ENCODE results near the gene MRPS27.

MRPS27 gene

GRCh38 chr5:72267685-72268084 is 52.4 kb downstream of the MRPS27 start:
- ChIA-PET POLR2A (no interaction called here), CTCF (interaction anchor here (1.0 to 9.8 kb wide), 5 partner anchors 17 to 41 kb away, joined by 3 to 98 read pairs (median 6); no protein-coding TSS in a partner anchor)
- TF ChIP-seq CTCF (IDR thresholded peaks at IDR 0.05; ENCODE audit: control extremely low read depth, extremely low read depth, low read depth, missing control alignments) = no peak
- no peak for DNase-seq (ENCODE audit: extremely low spot score)

GRCh38 chr5:72266862-72267261 is 53.2 kb downstream of the MRPS27 start:
- CTCF ChIA-PET = interaction anchor here (9.8 kb wide), 1 partner anchor 18 kb away, joined by 98 read pairs; no protein-coding TSS in a partner anchor
- POLR2A ChIA-PET = no interaction called here
- DNase-seq (ENCODE audit: extremely low spot score) = no peak
- TF ChIP-seq CTCF (IDR thresholded peaks at IDR 0.05; ENCODE audit: control extremely low read depth, extremely low read depth, low read depth, missing control alignments) = no peak

- no peak for DNase-seq (ENCODE audit: extremely low spot score)
- CTCF ChIA-PET = interaction anchor here (1.3 to 9.8 kb wide), 5 partner anchors 9 to 23 kb away, joined by 4 to 98 read pairs (median 8); no protein-coding TSS in a partner anchor
- POLR2A ChIA-PET = no interaction called here
- TF ChIP-seq CTCF (IDR thresholded peaks at IDR 0.05; ENCODE audit: control extremely low read depth, extremely low read depth, low read depth, missing control alignments) = no peak
Observed at GRCh38 chr5:72265032-72265877, 54.8 kb downstream of the MRPS27 start.

- TF ChIP-seq CTCF (IDR thresholded peaks at IDR 0.05; ENCODE audit: control extremely low read depth, extremely low read depth, low read depth, missing control alignments) = no peak
- ChIA-PET POLR2A (no interaction called here), CTCF (interaction anchor here (1.6 kb wide), 1 partner anchor 8 kb away, joined by 4 read pairs; no protein-coding TSS in a partner anchor)
- no peak for DNase-seq (ENCODE audit: extremely low spot score)
Observed at GRCh38 chr5:72256536-72256935, 63.5 kb downstream of the MRPS27 start.

GRCh38 chr5:72255670-72256069 is 64.4 kb downstream of the MRPS27 start:
- TF ChIP-seq CTCF (IDR thresholded peaks at IDR 0.05; ENCODE audit: control extremely low read depth, extremely low read depth, low read depth, missing control alignments) = no peak
- POLR2A ChIA-PET = no interaction called here
- CTCF ChIA-PET = interaction anchor here (1.9 kb wide), 1 partner anchor 10 kb away, joined by 7 read pairs; no protein-coding TSS in a partner anchor
- DNase-seq (ENCODE audit: extremely low spot score) = no peak

GRCh38 chr5:72255237-72255636 is 64.8 kb downstream of the MRPS27 start:
- ChIA-PET CTCF (interaction anchor here (1.9 to 2.8 kb wide), 2 partner anchors 9 to 14 kb away, joined by 7 to 10 read pairs; no protein-coding TSS in a partner anchor), POLR2A (no interaction called here)
- no peak for DNase-seq (ENCODE audit: extremely low spot score)
- no peak for TF ChIP-seq CTCF (IDR thresholded peaks at IDR 0.05; ENCODE audit: control extremely low read depth, extremely low read depth, low read depth, missing control alignments)

Measured in GM10248 (cell line).